IPS-20b (cell line): ENCODE data around the gene RCAN1.
"Not testable (repeated sequence)": the region's sequence is repeated elsewhere in the genome, so short reads cannot be mapped to it uniquely, and the experiment has no call there.

Experiments used
- H3K27ac ChIP-seq: one replicate; pipeline ENCODE4 v1.5.1; 2013; ENCODE audit warnings: low read length
- H3K27me3 ChIP-seq: 2 replicates; pipeline ENCODE4 v1.6.1; 2013; ENCODE audit warnings: mild to moderate bottlenecking, low read length, inconsistent platforms; ENCODE audit not compliant: insufficient read depth
- H3K36me3 ChIP-seq: 2 replicates; pipeline ENCODE4 v1.6.1; 2013; ENCODE audit warnings: low read depth, mild to moderate bottlenecking, inconsistent platforms, low read length, moderate library complexity; ENCODE audit not compliant: insufficient read depth
- H3K4me1 ChIP-seq: 2 replicates; pipeline ENCODE4 v1.6.1; 2013; ENCODE audit warnings: mild to moderate bottlenecking, control low read depth, inconsistent platforms, low read length, moderate library complexity; ENCODE audit not compliant: insufficient read depth
- H3K4me3 ChIP-seq: 2 replicates; pipeline ENCODE4 v1.5.1; 2013; ENCODE audit warnings: mild to moderate bottlenecking, low read length, inconsistent platforms
- H3K9ac ChIP-seq: 2 replicates; pipeline ENCODE4 v1.6.1; 2013; ENCODE audit warnings: low read depth, mild to moderate bottlenecking, inconsistent platforms, low read length, moderate library complexity
- H3K9me3 ChIP-seq: 2 replicates; pipeline ENCODE4 v1.6.1; 2013; ENCODE audit warnings: mild to moderate bottlenecking, low read depth, low read length, inconsistent platforms; ENCODE audit not compliant: insufficient read depth

RCAN1 gene

DNA sequence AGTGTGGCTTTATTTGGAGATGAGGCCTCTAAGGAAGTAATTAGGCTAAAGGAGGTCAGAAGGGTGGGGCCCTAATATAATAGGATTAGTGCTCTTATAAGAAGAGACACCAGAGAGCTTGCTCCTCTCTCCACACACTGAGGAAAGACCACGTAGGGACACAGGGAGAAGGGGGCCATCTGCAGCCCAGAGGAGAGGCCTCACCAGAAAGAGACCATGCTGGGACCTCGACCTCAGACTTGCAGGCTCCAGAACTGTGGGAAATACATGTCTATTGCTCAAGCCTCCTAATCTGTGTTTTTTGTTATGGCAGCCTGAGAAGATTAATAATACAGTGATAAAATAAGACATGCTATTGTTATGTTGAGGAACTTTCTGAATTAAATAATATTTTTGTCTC lies 8.3 kb downstream of the RCAN1 start:
- peaks cover 3% of the 10 kb centered on the region; the same call in 1 of the 2 replicates for H3K4me1 ChIP-seq
- no peaks in the 10 kb centered on the region for H3K36me3 ChIP-seq
- no peak overlapping the region for H3K27ac ChIP-seq
- H3K9me3 ChIP-seq, result no peaks in the 10 kb centered on the region
- H3K4me3 ChIP-seq, result no peak overlapping the region
- H3K9ac ChIP-seq, result no peak overlapping the region
- H3K27me3 ChIP-seq, result peaks cover 2% of the 10 kb centered on the region

DNA sequence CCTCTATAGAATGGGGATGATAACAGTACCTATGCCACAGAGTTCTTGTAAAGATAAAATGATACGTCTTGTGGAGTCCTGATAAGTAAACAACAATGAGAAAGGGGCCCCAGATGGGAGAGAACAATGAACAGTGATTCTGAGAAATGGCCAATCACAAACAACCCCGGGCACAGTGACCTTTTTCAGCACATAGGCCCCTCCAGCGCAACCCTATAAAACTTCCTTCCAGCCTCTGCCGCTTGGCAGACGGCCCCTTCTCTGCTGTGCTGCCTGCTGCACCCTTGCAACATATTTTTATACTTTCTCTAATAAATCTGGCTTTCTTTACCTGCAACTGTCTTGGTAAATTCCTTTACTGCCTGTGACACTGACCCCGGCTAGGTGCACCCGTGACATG lies 8.9 kb downstream of the RCAN1 start:
- Histone ChIP-seq H3K9me3 (no peaks in the 10 kb centered on the region), H3K4me3 (no peak overlapping the region), H3K27ac (no peak overlapping the region), H3K4me1 (peaks cover 3% of the 10 kb centered on the region; the same call in 1 of the 2 replicates), H3K9ac (no peak overlapping the region), H3K27me3 (no peaks in the 10 kb centered on the region), H3K36me3 (no peaks in the 10 kb centered on the region)

DNA sequence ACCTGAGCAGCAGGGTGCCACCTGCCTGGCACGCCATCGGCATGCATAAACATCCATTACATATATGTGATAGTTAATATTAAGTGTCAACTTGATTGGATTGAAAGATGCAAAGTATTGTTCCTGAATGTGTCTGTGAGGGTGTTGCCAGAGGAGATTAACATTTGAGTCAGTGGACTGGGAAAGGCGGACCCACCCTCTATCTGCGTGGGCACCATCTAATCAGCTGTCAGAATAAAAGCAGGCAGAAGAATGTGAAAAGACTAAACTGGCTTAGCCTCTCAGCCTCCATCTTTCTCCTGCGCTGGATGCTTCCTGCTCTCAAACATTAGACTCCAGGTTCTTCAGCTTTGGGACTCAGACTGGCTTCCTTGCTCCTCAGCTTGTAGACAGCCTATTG lies 10.0 kb downstream of the RCAN1 start:
- H3K27ac ChIP-seq, H3K4me3 ChIP-seq, H3K27me3 ChIP-seq, H3K9ac ChIP-seq, H3K9me3 ChIP-seq, H3K4me1 ChIP-seq, H3K36me3 ChIP-seq: not testable (repeated sequence)

DNA sequence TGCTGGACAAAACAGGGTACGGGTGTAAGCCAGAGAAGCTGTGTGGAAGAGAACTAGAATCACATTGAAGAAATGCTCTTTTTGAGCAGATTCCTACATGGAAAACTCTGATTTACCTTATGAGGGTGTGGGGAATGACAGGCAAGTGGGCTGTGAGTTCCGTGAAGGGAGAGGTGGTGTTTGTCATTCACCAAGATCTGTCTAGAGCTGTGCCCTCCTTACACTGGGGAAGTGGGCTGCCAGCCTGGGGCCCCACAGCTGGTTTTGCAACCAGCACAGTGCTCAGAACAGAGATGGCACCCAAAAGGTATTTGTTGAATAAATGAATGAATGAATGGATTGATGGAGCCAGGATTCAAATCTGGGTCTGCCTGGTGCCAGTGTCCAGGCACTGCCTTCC lies 10.4 kb downstream of the RCAN1 start:
- peaks cover 13% of the 10 kb centered on the region; the same call in 1 of the 2 replicates for H3K4me1 ChIP-seq
- H3K9ac ChIP-seq, result no peak overlapping the region
- no peak overlapping the region for H3K4me3 ChIP-seq
- H3K27ac ChIP-seq, result no peak overlapping the region
- no peaks in the 10 kb centered on the region for H3K36me3 ChIP-seq
- H3K27me3 ChIP-seq, result no peaks in the 10 kb centered on the region
- no peaks in the 10 kb centered on the region for H3K9me3 ChIP-seq

DNA sequence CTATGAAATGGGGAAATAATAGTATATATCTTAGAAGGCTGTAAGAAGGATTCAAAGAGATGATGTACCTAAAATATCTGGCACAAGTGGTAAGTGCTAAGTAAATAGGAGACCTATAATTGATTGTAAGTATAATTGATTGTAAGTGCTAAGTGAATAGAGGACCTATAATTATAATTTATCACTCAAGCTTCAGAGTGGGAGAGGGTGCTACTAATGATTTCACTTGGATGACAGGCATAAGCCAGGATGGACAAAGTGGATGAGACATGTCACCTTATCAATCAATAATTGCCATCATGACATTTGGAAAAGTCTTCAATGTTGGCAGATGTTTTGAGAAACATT lies 11.2 kb downstream of the RCAN1 start:
- H3K4me3 ChIP-seq, result no peak overlapping the region
- H3K9me3 ChIP-seq, result no peaks in the 10 kb centered on the region
- H3K36me3 ChIP-seq, result no peaks in the 10 kb centered on the region
- no peak overlapping the region for H3K9ac ChIP-seq
- H3K4me1 ChIP-seq, result peaks cover 13% of the 10 kb centered on the region; the same call in 1 of the 2 replicates
- no peaks in the 10 kb centered on the region for H3K27me3 ChIP-seq
- no peak overlapping the region for H3K27ac ChIP-seq

DNA sequence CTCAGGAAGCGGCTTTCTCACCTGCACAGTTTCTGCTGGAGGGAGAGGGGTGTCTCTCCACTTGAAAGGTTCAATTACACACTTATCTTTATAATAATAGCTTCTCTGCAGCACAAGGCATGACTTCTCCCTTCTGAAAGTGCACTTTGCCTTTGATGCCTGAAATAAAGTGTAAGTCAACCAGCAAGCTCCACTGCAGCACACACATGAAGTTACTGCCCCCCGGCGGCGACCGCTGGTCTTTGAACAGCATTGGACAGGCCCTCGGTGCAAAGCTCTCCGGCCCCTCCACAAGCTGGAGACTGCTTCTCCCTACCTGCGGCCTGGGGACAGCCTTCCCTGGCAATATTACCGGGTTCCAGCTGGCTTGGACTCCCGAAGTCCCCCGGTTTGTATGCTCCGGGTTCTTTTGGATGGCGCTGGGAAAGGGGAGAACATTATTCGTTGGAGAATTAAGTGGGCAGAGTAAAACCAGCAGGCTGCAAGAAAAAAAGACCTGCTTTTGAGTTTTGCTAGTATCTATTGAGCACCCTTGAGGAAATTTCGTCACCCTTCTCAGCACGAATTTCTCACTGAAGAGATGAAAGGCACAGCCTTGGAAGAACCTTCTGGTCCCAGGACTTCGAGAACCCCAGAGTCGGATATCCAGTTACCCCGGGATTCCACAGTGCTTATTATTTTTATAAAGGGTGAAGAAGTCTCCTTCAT lies 11.8 kb downstream of the RCAN1 start:
- no peaks in the 10 kb centered on the region for H3K9me3 ChIP-seq
- peaks cover 13% of the 10 kb centered on the region; the same call in 1 of the 2 replicates for H3K4me1 ChIP-seq
- H3K36me3 ChIP-seq, result no peaks in the 10 kb centered on the region
- no peak overlapping the region for H3K27ac ChIP-seq
- H3K4me3 ChIP-seq, result no peak overlapping the region
- no peak overlapping the region for H3K9ac ChIP-seq
- no peaks in the 10 kb centered on the region for H3K27me3 ChIP-seq

DNA sequence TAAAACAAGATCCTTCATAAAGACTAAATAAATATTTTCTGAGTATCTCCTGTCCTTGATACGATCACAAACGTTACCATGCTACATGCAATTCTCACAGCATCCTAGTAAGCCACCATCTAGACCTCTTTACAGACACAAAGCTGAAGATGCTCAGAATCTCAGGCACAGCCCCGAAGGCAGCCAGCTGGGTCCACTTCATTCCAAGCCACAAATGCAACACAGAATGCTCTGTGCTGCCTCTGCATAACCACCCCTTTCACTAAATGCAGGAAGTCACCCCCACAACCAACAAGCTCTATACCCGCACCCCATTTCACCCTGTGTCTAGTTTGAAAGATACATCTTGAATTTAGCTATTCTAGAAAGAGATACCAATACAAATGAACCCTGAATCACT lies 12.9 kb downstream of the RCAN1 start:
- no peak overlapping the region for H3K9ac ChIP-seq
- H3K27me3 ChIP-seq, result no peaks in the 10 kb centered on the region
- H3K4me1 ChIP-seq, result peaks cover 13% of the 10 kb centered on the region; the same call in 1 of the 2 replicates
- no peak overlapping the region for H3K4me3 ChIP-seq
- no peaks in the 10 kb centered on the region for H3K9me3 ChIP-seq
- H3K36me3 ChIP-seq, result no peaks in the 10 kb centered on the region
- H3K27ac ChIP-seq, result no peak overlapping the region

DNA sequence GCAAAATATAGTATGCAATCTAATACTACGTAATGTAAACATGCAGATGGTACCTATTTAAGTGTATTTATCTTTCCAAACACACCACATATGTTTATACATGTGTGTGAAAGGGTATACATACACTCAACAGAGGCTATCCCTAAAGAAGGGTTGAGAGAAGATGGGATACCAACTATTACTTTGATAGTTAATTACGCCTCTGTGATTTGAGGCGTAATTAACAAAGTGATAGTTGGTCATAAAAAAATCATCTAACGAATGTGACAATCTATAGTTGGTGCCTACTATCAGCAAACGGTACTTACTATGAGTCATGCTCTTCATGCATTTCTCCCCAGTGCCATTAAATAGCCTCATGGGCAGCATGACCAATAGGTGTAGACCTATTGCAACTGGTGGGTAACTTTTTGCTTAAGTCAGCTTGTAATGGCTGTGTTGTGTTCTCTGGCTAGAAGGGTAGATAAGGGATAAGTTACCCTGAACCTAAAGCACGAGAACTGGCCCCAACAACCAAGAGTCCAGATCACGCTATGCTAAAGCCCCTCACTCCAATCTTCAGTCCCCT lies 15.3 kb downstream of the RCAN1 start:
- Histone ChIP-seq H3K4me1 (peaks cover 13% of the 10 kb centered on the region; the same call in 1 of the 2 replicates), H3K27ac (no peak overlapping the region), H3K9ac (no peak overlapping the region), H3K27me3 (no peaks in the 10 kb centered on the region), H3K36me3 (no peaks in the 10 kb centered on the region), H3K4me3 (no peak overlapping the region), H3K9me3 (no peaks in the 10 kb centered on the region)

DNA sequence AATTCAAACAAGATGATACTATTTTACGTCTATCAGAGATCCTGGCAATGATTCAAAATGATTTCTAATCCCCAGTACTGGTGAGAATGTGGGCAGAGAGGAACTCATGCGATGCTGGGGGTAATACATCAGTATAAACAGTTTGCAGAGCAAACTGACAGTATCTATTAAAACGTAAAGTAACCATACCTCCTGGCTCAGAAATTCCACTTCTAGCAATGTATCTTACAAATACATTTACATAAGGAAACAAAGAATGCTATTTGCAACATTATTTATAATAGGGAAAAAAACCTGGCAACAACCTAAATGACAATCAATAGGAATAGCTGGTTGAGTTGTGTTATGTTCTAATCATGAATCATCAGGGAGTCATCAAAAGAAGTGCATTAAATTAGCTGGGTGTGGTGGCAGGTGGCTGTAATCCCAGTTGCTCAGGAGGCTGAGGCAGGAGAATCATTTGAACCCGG lies 15.9 kb downstream of the RCAN1 start:
- no peaks in the 10 kb centered on the region for H3K27me3 ChIP-seq
- no peak overlapping the region for H3K4me3 ChIP-seq
- H3K4me1 ChIP-seq, result peaks cover 13% of the 10 kb centered on the region; the same call in 1 of the 2 replicates
- no peak overlapping the region for H3K27ac ChIP-seq
- H3K9me3 ChIP-seq, result no peaks in the 10 kb centered on the region
- no peak overlapping the region for H3K9ac ChIP-seq
- no peaks in the 10 kb centered on the region for H3K36me3 ChIP-seq

DNA sequence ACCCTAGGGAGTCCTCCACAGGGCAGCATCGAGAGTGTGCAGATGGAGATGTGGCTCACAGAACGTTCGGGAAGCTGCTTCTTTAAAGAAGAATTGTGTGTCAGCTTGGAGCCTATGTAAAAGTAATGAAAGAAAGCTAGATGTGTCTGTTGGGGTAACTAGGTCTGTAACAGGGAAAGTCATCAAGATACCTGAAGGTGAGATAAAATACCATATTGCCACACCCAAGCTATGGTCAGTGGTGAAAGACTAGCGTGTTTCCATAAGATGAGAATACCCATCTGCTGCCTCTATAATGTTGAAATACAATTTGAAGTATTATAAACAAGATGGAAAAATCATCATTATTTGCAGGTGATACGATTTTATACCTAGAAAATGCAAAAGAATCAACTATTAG lies 17.5 kb downstream of the RCAN1 start:
- Histone ChIP-seq H3K9ac (no peak overlapping the region), H3K27me3 (no peaks in the 10 kb centered on the region), H3K27ac (no peak overlapping the region), H3K4me1 (peaks cover 10% of the 10 kb centered on the region; the same call in 1 of the 2 replicates), H3K9me3 (no peaks in the 10 kb centered on the region), H3K4me3 (no peak overlapping the region), H3K36me3 (no peaks in the 10 kb centered on the region)

DNA sequence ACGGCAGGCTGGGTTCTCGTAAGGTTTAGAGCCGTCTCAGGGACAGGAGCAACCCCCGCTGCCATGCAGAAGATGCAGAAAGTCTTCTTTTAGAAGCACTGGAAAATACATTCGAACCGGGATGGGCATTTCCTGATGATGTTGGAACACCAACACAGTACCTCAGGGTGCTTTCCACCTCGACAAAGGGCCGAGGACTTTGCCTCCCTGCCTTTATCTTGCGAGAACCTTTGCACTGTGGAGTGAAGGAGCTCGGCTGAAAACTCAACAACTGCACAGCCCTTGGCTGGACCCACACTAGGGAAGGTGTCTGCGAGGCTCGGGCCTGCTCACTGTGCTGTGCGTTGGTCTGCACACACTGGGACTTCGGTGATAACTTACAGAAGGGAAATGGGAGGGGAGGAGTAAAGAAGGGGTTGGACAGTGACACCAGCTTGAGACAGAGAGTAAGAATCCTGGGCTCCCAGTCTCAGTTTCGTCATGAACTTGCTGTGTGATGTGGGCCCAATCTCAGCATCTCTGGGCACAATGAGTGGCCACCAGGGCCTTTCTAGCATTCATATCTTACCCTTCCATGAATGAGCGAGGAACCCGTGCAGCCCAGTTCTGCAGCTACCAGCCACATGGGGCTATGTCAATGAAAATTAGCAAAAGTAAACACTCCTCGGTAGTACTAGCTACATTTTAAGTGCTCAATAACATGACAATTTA lies 18.2 kb downstream of the RCAN1 start:
- Histone ChIP-seq H3K4me3 (no peak overlapping the region), H3K9me3 (no peaks in the 10 kb centered on the region), H3K27me3 (no peaks in the 10 kb centered on the region), H3K4me1 (peaks cover 10% of the 10 kb centered on the region; the same call in 1 of the 2 replicates), H3K9ac (no peak overlapping the region), H3K27ac (no peak overlapping the region), H3K36me3 (no peaks in the 10 kb centered on the region)

DNA sequence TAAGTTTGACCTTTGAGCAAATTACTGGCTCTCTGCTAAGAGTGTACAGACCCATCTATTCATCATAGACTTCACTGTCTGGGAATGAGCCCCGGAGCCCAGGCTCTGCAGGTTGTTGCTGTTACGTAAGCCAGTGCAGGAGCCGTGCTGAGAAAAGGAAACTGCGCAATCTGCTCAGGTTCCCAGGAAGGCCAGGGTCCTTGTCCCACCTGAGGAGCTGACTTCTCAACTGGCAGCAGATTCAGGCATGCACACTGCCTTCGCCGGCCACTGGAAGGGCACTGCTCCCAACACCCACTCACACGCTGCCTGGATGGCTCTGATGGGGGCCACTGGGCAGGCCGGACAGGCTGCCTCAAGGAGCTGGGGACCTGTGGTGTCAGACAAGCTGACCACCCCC lies 19.5 kb downstream of the RCAN1 start:
- H3K27me3 ChIP-seq, result no peaks in the 10 kb centered on the region
- H3K4me1 ChIP-seq, result peaks cover 9% of the 10 kb centered on the region; the same call in 1 of the 2 replicates
- H3K4me3 ChIP-seq, result no peak overlapping the region
- H3K9me3 ChIP-seq, result no peaks in the 10 kb centered on the region
- H3K9ac ChIP-seq, result no peak overlapping the region
- H3K36me3 ChIP-seq, result no peaks in the 10 kb centered on the region
- no peak overlapping the region for H3K27ac ChIP-seq
